Measurements from ENCODE around the gene TLCD2. TPM values are rescaled to one million over a fixed set of nuclear protein-coding genes. Genes with fewer than 3 reads are reported as not detected.
A peak's percentile ranks its signal among the peaks of the same experiment; 100 is the strongest.

Gene TLCD2
- total and polyA plus RNA-seq, 9 of the 15 experiments (the other 6 are each of a cell fraction or from before 2014, with no cell fraction given) = 0.10 to 0.89 (median 0.58) TPM

GRCh38 chr17:1736348-1737281 lies 26.4 kb upstream of the TLCD2 start (continued):
- TF ChIP-seq POLR2B (IDR thresholded peaks at IDR 0.05; ENCODE audit: low read depth, partially characterized antibody) = no peak
- no peak for TF ChIP-seq FOSL1 (tag; conservative IDR thresholded peaks at IDR 0.05)
- peak; percentile 19; the same call in 1 of the 2 replicates for TF ChIP-seq ATF7 (IDR thresholded peaks at IDR 0.05)
- no peak for TF ChIP-seq BRF1 (IDR thresholded peaks at IDR 0.05; ENCODE audit: borderline replicate concordance, extremely low read depth, insufficient read length)
- no peak for TF ChIP-seq NCOA2 (IDR thresholded peaks at IDR 0.05; ENCODE audit: partially characterized antibody in 2 of 2)
- TF ChIP-seq XRCC5 (IDR thresholded peaks at IDR 0.05; ENCODE audit: low read depth, low read length) = 0 out of 2 replicates have a peak, but pooled peaks have one; percentile 21
- TF ChIP-seq RBM15 (IDR thresholded peaks at IDR 0.05; ENCODE audit: insufficient read depth, low read length) = no peak
- TF ChIP-seq MAZ (CRISPR knock-in tag; conservative IDR thresholded peaks at IDR 0.05 in 1 of 2, IDR thresholded peaks at IDR 0.05 in 1 of 2) = peak; percentile 67 to 76
- peak in 1 of 2 experiments; percentile 28; a peak in 1 of 4 replicates for TF ChIP-seq SRF (CRISPR knock-in tag; IDR thresholded peaks at IDR 0.05)
- TF ChIP-seq, protein P1, sequence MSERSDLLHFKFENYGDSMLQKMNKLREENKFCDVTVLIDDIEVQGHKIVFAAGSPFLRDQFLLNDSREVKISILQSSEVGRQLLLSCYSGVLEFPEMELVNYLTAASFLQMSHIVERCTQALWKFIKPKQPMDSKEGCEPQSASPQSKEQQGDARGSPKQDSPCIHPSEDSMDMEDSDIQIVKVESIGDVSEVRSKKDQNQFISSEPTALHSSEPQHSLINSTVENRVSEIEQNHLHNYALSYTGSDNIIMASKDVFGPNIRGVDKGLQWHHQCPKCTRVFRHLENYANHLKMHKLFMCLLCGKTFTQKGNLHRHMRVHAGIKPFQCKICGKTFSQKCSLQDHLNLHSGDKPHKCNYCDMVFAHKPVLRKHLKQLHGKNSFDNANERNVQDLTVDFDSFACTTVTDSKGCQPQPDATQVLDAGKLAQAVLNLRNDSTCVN (CRISPR knock-in tag; IDR thresholded peaks at IDR 0.05) = no peak
- TF ChIP-seq, protein P2, sequence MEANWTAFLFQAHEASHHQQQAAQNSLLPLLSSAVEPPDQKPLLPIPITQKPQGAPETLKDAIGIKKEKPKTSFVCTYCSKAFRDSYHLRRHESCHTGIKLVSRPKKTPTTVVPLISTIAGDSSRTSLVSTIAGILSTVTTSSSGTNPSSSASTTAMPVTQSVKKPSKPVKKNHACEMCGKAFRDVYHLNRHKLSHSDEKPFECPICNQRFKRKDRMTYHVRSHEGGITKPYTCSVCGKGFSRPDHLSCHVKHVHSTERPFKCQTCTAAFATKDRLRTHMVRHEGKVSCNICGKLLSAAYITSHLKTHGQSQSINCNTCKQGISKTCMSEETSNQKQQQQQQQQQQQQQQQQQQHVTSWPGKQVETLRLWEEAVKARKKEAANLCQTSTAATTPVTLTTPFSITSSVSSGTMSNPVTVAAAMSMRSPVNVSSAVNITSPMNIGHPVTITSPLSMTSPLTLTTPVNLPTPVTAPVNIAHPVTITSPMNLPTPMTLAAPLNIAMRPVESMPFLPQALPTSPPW (CRISPR knock-in tag; IDR thresholded peaks at IDR 0.05) = peak; percentile 77
- TF ChIP-seq ZFPM2 (CRISPR knock-in tag; IDR thresholded peaks at IDR 0.05) = no peak
- peak; percentile 49; the same call in 1 of the 2 replicates for TF ChIP-seq MYNN (IDR thresholded peaks at IDR 0.05)
- no peak for TF ChIP-seq MYNN (CRISPR knock-in tag; IDR thresholded peaks at IDR 0.05)
- TF ChIP-seq GATAD2A (IDR thresholded peaks at IDR 0.05) = 0 out of 2 replicates have a peak, but pooled peaks have one; percentile 40
- TF ChIP-seq, protein P3, sequence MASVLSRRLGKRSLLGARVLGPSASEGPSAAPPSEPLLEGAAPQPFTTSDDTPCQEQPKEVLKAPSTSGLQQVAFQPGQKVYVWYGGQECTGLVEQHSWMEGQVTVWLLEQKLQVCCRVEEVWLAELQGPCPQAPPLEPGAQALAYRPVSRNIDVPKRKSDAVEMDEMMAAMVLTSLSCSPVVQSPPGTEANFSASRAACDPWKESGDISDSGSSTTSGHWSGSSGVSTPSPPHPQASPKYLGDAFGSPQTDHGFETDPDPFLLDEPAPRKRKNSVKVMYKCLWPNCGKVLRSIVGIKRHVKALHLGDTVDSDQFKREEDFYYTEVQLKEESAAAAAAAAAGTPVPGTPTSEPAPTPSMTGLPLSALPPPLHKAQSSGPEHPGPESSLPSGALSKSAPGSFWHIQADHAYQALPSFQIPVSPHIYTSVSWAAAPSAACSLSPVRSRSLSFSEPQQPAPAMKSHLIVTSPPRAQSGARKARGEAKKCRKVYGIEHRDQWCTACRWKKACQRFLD (CRISPR knock-in tag; IDR thresholded peaks at IDR 0.05) = peak; percentile 44; the same call in 1 of the 2 replicates
- peak; percentile 76 for TF ChIP-seq LEF1 (IDR thresholded peaks at IDR 0.05)
- TF ChIP-seq GABPB2 (CRISPR knock-in tag; conservative IDR thresholded peaks at IDR 0.05) = no peak
- TF ChIP-seq SMAD1 (IDR thresholded peaks at IDR 0.05; ENCODE audit: low read depth, low read length, partially characterized antibody) = peak; percentile 16
